GM23338 (cell line): ENCODE data around the gene ETFRF1. TPM values are rescaled to one million over a fixed set of nuclear protein-coding genes. Genes with fewer than 3 reads are reported as not detected.

ENCODE experiments used
- ATAC-seq: fragments of 200-7000 bp; cut with Tn5 transposase; 3 replicates; pipeline ENCODE4 v1.9.1; 2020
- DNase-seq: peaks from one replicate; pipeline ENCODE4 v3.0.0-alpha.2; 2015; ENCODE audit warnings: low spot score
- H2AFZ ChIP-seq: fragments of 200-600 bp; sonication (generic); 2 replicates; pipeline ENCODE4 v1.8.0; 2016; ENCODE audit warnings: antibody characterized with exemption, mild to moderate bottlenecking, moderate library complexity
- H3F3A ChIP-seq: fragments of 200-600 bp; sonication (generic); replicated peaks from 2 replicates; pipeline ENCODE4 v1.8.0; 2017; ENCODE audit warnings: antibody characterized with exemption, mixed run types, low read depth
- H3K27ac ChIP-seq: fragments of 200-600 bp; sonication (generic); 2 replicates; pipeline ENCODE4 v1.6.1; 2016; ENCODE audit warnings: low read depth
- H3K27me3 ChIP-seq: fragments of 200-600 bp; sonication (generic); 2 replicates; pipeline ENCODE4 v1.8.0; 2016; ENCODE audit warnings: mild to moderate bottlenecking, mixed run types, moderate library complexity; ENCODE audit not compliant: insufficient read depth
- H3K36me3 ChIP-seq: fragments of 200-600 bp; sonication (generic); 2 replicates; pipeline ENCODE4 v1.8.0; 2016; ENCODE audit warnings: mild to moderate bottlenecking; ENCODE audit not compliant: insufficient read depth
- H3K4me1 ChIP-seq: fragments of 200-600 bp; sonication (generic); 2 replicates; pipeline ENCODE4 v1.8.0; 2016; ENCODE audit warnings: mild to moderate bottlenecking, moderate library complexity; ENCODE audit not compliant: insufficient read depth
- H3K4me2 ChIP-seq: fragments of 200-600 bp; sonication (generic); 2 replicates; pipeline ENCODE4 v1.7.1; 2017; ENCODE audit warnings: mixed run types
- H3K4me3 ChIP-seq: fragments of 200-600 bp; sonication (generic); 2 replicates; pipeline ENCODE4 v1.6.1; 2016; ENCODE audit warnings: mixed run types
- H3K79me2 ChIP-seq: fragments of 200-600 bp; sonication (generic); replicated peaks from 2 replicates; pipeline ENCODE4 v1.8.0; 2017; ENCODE audit warnings: mild to moderate bottlenecking; ENCODE audit not compliant: insufficient read depth
- H3K9me2 ChIP-seq: fragments of 200-600 bp; sonication (generic); 2 replicates; pipeline ENCODE4 v1.8.0; 2017; ENCODE audit not compliant: insufficient read depth
- H4K20me1 ChIP-seq: fragments of 200-600 bp; sonication (generic); replicated peaks from 2 replicates; pipeline ENCODE4 v1.8.0; 2017; ENCODE audit warnings: mild to moderate bottlenecking; ENCODE audit not compliant: insufficient read depth
- H3K27ac Mint-ChIP-seq: 2 replicates; pipeline ENCODE4 v1.8.0; 2020; ENCODE audit warnings: inconsistent platforms, mild to moderate bottlenecking, moderate library complexity, mixed read lengths
- H3K27me3 Mint-ChIP-seq: 3 replicates; pipeline ENCODE4 v1.8.0; 2022; ENCODE audit warnings: low read depth, mild to moderate bottlenecking, moderate library complexity, mixed read lengths, inconsistent platforms; ENCODE audit not compliant: insufficient read depth, poor library complexity
- H3K36me3 Mint-ChIP-seq: 3 replicates; pipeline ENCODE4 v1.8.0; 2021; ENCODE audit warnings: low read depth, mild to moderate bottlenecking, inconsistent platforms, moderate library complexity, mixed read lengths
- H3K4me1 Mint-ChIP-seq: 3 replicates; pipeline ENCODE4 v1.8.0; 2020; ENCODE audit warnings: mild to moderate bottlenecking, inconsistent platforms, mixed read lengths
- H3K4me3 Mint-ChIP-seq: 3 replicates; pipeline ENCODE4 v1.8.0; 2021; ENCODE audit warnings: moderate library complexity, mild to moderate bottlenecking, inconsistent platforms, mixed read lengths
- H3K9me3 Mint-ChIP-seq: 3 replicates; pipeline ENCODE4 v1.8.0; 2020; ENCODE audit warnings: moderate library complexity, mild to moderate bottlenecking, inconsistent platforms, mixed read lengths
- CREB1 ChIP-seq: fragments of 250-450 bp; sonication (Bioruptor Pico); IDR thresholded peaks from 2 replicates; pipeline ENCODE4 v1.5.0; 2020; ENCODE audit warnings: low read depth, mild to moderate bottlenecking, moderate library complexity
- ETS1 ChIP-seq: IDR thresholded peaks from 2 replicates; pipeline ENCODE4 v1.6.1; 2016; ENCODE audit warnings: antibody characterized with exemption
- EZH2 ChIP-seq: fragments of 200-600 bp; sonication (generic); IDR thresholded peaks from one replicate; pipeline ENCODE4 v1.8.0; 2017; ENCODE audit warnings: antibody characterized with exemption, mild to moderate bottlenecking, low read depth; ENCODE audit not compliant: unreplicated experiment
- EZH2phosphoT487 ChIP-seq: fragments of 200-600 bp; sonication (generic); IDR thresholded peaks from one replicate; pipeline ENCODE4 v1.8.1; 2018; ENCODE audit warnings: antibody characterized with exemption; ENCODE audit not compliant: unreplicated experiment
- JUNB ChIP-seq: IDR thresholded peaks from one replicate; pipeline ENCODE4 v1.6.1; 2016; ENCODE audit warnings: antibody characterized with exemption; ENCODE audit not compliant: unreplicated experiment
- NANOG ChIP-seq: IDR thresholded peaks from 2 replicates; pipeline ENCODE4 v1.6.1; 2016; ENCODE audit warnings: antibody characterized with exemption, borderline replicate concordance
- POLR2AphosphoS5 ChIP-seq: IDR thresholded peaks from 2 replicates; pipeline ENCODE4 v1.6.1; 2016; ENCODE audit warnings: antibody characterized with exemption, low read depth
- STAT1 ChIP-seq: IDR thresholded peaks from one replicate; pipeline ENCODE4 v1.6.1; 2016; ENCODE audit warnings: antibody characterized with exemption; ENCODE audit not compliant: unreplicated experiment
- ZNF114 ChIP-seq: fragments of 250-450 bp; sonication (Bioruptor Pico); IDR thresholded peaks from 2 replicates; pipeline ENCODE4 v1.5.0; 2020; ENCODE audit warnings: mild to moderate bottlenecking, moderate library complexity
- ZNF331 ChIP-seq: fragments of 250-450 bp; sonication (Bioruptor Pico); IDR thresholded peaks from 2 replicates; pipeline ENCODE4 v1.5.0; 2020; ENCODE audit warnings: low read depth, mild to moderate bottlenecking, moderate library complexity
- polyA plus RNA-seq: library from polyadenylated mRNA; unstranded; fragments of >200 nt; fragmentation: Nextera tagmentation; extraction: Ambion mirVana; gene quantifications from 2 replicates; pipeline ENCODE4 v1.2.1, GENCODE V29; 2016
- total RNA-seq: library from RNA; depleted of rRNA; stranded (reverse); fragments of >200 nt; shearing (Covaris generic); gene quantifications from 2 replicates; pipeline ENCODE4 v1.2.3, GENCODE V29; 2014
- TF ChIP-seq, protein P1 (sequence below), 2 experiments: fragments of 200-600 bp in 1 of 2; sonication (generic) in 1 of 2; conservative IDR thresholded peaks; 2 replicates each; pipeline versions ENCODE4 v1.5.1 to v1.6.1; 2016 to 2017; ENCODE audit warnings: antibody characterized with exemption in 2 of 2, low read depth in 2 of 2, mild to moderate bottlenecking in 2 of 2, moderate library complexity in 1 of 2
- TF ChIP-seq, protein P2 (sequence below): fragments of 250-450 bp; sonication (Bioruptor Pico); IDR thresholded peaks from 2 replicates; pipeline ENCODE4 v1.5.0; 2020; ENCODE audit warnings: mild to moderate bottlenecking, moderate library complexity
- TF ChIP-seq, protein P3 (sequence below): IDR thresholded peaks from one replicate; pipeline ENCODE4 v1.6.1; 2018; ENCODE audit warnings: antibody characterized with exemption; ENCODE audit not compliant: unreplicated experiment

ETFRF1 gene
- total and polyA plus RNA-seq, 2 experiments from 2014 or later, result 8.1 to 14.2 TPM

- Histone ChIP-seq H2AFZ (no peak overlapping the region), H3K36me3 (no peaks in the 10 kb centered on the region), H3K27me3 (no peaks in the 10 kb centered on the region), H3K9me2 (no peaks in the 10 kb centered on the region), H4K20me1 (peaks cover 25% of the 10 kb centered on the region), H3F3A (no peaks in the 10 kb centered on the region), H3K79me2 (peaks cover 83% of the 10 kb centered on the region), H3K4me3 (no peak overlapping the region), H3K4me1 (no peaks in the 10 kb centered on the region), H3K27ac (no peak overlapping the region), H3K4me2 (no peak overlapping the region)
- no peak overlapping the region for H3K4me3 Mint-ChIP-seq
- H3K36me3 Mint-ChIP-seq, result peaks cover 24% of the 10 kb centered on the region
- no peak for TF ChIP-seq EZH2phosphoT487
- TF ChIP-seq ZNF114 (CRISPR knock-in tag), result no peak
- no peak for TF ChIP-seq POLR2AphosphoS5
- TF ChIP-seq JUNB, result no peak
- no peak for TF ChIP-seq STAT1
- TF ChIP-seq EZH2, result no peak
- no peak for TF ChIP-seq NANOG
- no peak for TF ChIP-seq ZNF331
- no peak for TF ChIP-seq CREB1 (CRISPR knock-in tag)
- TF ChIP-seq, protein P1, sequence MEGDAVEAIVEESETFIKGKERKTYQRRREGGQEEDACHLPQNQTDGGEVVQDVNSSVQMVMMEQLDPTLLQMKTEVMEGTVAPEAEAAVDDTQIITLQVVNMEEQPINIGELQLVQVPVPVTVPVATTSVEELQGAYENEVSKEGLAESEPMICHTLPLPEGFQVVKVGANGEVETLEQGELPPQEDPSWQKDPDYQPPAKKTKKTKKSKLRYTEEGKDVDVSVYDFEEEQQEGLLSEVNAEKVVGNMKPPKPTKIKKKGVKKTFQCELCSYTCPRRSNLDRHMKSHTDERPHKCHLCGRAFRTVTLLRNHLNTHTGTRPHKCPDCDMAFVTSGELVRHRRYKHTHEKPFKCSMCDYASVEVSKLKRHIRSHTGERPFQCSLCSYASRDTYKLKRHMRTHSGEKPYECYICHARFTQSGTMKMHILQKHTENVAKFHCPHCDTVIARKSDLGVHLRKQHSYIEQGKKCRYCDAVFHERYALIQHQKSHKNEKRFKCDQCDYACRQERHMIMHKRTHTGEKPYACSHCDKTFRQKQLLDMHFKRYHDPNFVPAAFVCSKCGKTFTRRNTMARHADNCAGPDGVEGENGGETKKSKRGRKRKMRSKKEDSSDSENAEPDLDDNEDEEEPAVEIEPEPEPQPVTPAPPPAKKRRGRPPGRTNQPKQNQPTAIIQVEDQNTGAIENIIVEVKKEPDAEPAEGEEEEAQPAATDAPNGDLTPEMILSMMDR (conservative IDR thresholded peaks at IDR 0.05; ENCODE audit: low read depth in 2 of 2), result no peak
- no peak for TF ChIP-seq ETS1
- TF ChIP-seq, protein P2, sequence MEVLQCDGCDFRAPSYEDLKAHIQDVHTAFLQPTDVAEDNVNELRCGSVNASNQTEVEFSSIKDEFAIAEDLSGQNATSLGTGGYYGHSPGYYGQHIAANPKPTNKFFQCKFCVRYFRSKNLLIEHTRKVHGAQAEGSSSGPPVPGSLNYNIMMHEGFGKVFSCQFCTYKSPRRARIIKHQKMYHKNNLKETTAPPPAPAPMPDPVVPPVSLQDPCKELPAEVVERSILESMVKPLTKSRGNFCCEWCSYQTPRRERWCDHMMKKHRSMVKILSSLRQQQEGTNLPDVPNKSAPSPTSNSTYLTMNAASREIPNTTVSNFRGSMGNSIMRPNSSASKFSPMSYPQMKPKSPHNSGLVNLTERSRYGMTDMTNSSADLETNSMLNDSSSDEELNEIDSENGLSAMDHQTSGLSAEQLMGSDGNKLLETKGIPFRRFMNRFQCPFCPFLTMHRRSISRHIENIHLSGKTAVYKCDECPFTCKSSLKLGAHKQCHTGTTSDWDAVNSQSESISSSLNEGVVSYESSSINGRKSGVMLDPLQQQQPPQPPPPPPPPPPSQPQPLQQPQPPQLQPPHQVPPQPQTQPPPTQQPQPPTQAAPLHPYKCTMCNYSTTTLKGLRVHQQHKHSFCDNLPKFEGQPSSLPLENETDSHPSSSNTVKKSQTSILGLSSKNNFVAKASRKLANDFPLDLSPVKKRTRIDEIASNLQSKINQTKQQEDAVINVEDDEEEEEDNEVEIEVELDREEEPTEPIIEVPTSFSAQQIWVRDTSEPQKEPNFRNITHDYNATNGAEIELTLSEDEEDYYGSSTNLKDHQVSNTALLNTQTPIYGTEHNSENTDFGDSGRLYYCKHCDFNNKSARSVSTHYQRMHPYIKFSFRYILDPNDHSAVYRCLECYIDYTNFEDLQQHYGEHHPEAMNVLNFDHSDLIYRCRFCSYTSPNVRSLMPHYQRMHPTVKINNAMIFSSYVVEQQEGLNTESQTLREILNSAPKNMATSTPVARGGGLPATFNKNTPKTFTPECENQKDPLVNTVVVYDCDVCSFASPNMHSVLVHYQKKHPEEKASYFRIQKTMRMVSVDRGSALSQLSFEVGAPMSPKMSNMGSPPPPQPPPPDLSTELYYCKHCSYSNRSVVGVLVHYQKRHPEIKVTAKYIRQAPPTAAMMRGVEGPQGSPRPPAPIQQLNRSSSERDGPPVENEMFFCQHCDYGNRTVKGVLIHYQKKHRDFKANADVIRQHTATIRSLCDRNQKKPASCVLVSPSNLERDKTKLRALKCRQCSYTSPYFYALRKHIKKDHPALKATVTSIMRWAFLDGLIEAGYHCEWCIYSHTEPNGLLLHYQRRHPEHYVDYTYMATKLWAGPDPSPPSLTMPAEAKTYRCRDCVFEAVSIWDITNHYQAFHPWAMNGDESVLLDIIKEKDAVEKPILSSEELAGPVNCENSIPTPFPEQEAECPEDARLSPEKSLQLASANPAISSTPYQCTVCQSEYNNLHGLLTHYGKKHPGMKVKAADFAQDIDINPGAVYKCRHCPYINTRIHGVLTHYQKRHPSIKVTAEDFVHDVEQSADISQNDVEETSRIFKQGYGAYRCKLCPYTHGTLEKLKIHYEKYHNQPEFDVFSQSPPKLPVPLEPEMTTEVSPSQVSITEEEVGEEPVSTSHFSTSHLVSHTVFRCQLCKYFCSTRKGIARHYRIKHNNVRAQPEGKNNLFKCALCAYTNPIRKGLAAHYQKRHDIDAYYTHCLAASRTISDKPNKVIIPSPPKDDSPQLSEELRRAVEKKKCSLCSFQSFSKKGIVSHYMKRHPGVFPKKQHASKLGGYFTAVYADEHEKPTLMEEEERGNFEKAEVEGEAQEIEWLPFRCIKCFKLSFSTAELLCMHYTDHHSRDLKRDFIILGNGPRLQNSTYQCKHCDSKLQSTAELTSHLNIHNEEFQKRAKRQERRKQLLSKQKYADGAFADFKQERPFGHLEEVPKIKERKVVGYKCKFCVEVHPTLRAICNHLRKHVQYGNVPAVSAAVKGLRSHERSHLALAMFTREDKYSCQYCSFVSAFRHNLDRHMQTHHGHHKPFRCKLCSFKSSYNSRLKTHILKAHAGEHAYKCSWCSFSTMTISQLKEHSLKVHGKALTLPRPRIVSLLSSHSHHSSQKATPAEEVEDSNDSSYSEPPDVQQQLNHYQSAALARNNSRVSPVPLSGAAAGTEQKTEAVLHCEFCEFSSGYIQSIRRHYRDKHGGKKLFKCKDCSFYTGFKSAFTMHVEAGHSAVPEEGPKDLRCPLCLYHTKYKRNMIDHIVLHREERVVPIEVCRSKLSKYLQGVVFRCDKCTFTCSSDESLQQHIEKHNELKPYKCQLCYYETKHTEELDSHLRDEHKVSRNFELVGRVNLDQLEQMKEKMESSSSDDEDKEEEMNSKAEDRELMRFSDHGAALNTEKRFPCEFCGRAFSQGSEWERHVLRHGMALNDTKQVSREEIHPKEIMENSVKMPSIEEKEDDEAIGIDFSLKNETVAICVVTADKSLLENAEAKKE (CRISPR knock-in tag), result no peak
- TF ChIP-seq, protein P3, sequence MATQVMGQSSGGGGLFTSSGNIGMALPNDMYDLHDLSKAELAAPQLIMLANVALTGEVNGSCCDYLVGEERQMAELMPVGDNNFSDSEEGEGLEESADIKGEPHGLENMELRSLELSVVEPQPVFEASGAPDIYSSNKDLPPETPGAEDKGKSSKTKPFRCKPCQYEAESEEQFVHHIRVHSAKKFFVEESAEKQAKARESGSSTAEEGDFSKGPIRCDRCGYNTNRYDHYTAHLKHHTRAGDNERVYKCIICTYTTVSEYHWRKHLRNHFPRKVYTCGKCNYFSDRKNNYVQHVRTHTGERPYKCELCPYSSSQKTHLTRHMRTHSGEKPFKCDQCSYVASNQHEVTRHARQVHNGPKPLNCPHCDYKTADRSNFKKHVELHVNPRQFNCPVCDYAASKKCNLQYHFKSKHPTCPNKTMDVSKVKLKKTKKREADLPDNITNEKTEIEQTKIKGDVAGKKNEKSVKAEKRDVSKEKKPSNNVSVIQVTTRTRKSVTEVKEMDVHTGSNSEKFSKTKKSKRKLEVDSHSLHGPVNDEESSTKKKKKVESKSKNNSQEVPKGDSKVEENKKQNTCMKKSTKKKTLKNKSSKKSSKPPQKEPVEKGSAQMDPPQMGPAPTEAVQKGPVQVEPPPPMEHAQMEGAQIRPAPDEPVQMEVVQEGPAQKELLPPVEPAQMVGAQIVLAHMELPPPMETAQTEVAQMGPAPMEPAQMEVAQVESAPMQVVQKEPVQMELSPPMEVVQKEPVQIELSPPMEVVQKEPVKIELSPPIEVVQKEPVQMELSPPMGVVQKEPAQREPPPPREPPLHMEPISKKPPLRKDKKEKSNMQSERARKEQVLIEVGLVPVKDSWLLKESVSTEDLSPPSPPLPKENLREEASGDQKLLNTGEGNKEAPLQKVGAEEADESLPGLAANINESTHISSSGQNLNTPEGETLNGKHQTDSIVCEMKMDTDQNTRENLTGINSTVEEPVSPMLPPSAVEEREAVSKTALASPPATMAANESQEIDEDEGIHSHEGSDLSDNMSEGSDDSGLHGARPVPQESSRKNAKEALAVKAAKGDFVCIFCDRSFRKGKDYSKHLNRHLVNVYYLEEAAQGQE, result no peak
- no peaks in the 10 kb centered on the region for H3K27me3 Mint-ChIP-seq
- ATAC-seq (no peak), DNase-seq (no peak)
- 0 out of 2 replicates have a peak overlapping the region, but pooled peaks have one; percentile 46 for H3K27ac Mint-ChIP-seq
- peaks cover 8% of the 10 kb centered on the region; the same call in 2 of the 3 replicates for H3K4me1 Mint-ChIP-seq
- H3K9me3 Mint-ChIP-seq, result no peaks in the 10 kb centered on the region
These were observed 48.6 kb downstream of the ETFRF1 start for GRCh38 chr12:25243680-25243990.
